ENCODE data around the gene DENND10. TPM values are rescaled to one million over a fixed set of nuclear protein-coding genes. Genes with fewer than 3 reads are reported as not detected.
"Not testable (repeated sequence)": the region's sequence is repeated elsewhere in the genome, so short reads cannot be mapped to it uniquely, and the experiment has no call there.

The DENND10 gene
- total and polyA plus RNA-seq, 4 donors: 17.9 to 37.7 (median 27.3) TPM

- Histone ChIP-seq H3K36me3 (ENCODE audit: control insufficient read depth in 4 of 4, insufficient read depth in 3 of 4, low read depth in 1 of 4, low read length in 3 of 4) (peaks cover 0 to 5% (median 3%) of the 10 kb centered on the region in 4 donors), H3K9me3 (ENCODE audit: control insufficient read depth in 4 of 4, low read length in 3 of 4) (no peaks in the 10 kb centered on the region), H3K27me3 (ENCODE audit: control insufficient read depth in 4 of 4, insufficient read depth in 4 of 4, low read length in 3 of 4) (no peaks in the 10 kb centered on the region), H3K4me1 (ENCODE audit: control insufficient read depth in 4 of 4, insufficient read depth in 4 of 4, low read length in 3 of 4) (peaks cover 0 to 15% (median 9%) of the 10 kb centered on the region in 4 donors), H3K9ac (ENCODE audit: low read depth in 1 of 2, low read length in 2 of 2) (peak overlapping the region; percentile 74 to 78), H3K4me3 (ENCODE audit: low read depth in 1 of 3, low read length in 3 of 3) (peak overlapping the region; percentile 65 to 98 (median 81)), H3K27ac (ENCODE audit: low read depth in 1 of 2, low read length in 2 of 2) (peak overlapping the region; percentile 71 to 80)
- WGBS: under 1% methylated on average over 22 of the region's 22 CpGs
- no peak for DNase-seq (ENCODE audit: low spot score)
- no peak for TF ChIP-seq FOXA2 (IDR thresholded peaks at IDR 0.05)
- no peak for TF ChIP-seq RAD21 (IDR thresholded peaks at IDR 0.05)
- TF ChIP-seq TAF1 (conservative IDR thresholded peaks at IDR 0.05): no peak
- no peak for TF ChIP-seq RXRA (IDR thresholded peaks at IDR 0.05)
- no peak for TF ChIP-seq ZBTB33 (IDR thresholded peaks at IDR 0.05)
- TF ChIP-seq FOXA1 (IDR thresholded peaks at IDR 0.05): no peak
- no peak for TF ChIP-seq CTCF (IDR thresholded peaks at IDR 0.05; ENCODE audit: low read depth, low read length, missing input control)
Measured at GRCh38 chr10:119104654-119105015, 722 bp downstream of the DENND10 start.

- peaks cover 0 to 15% (median 9%) of the 10 kb centered on the region in 4 donors for H3K4me1 ChIP-seq (ENCODE audit: control insufficient read depth in 4 of 4, insufficient read depth in 4 of 4, low read length in 3 of 4)
- H3K27me3 ChIP-seq (ENCODE audit: control insufficient read depth in 4 of 4, insufficient read depth in 4 of 4, low read length in 3 of 4): no peaks in the 10 kb centered on the region
- peaks cover 0 to 5% (median 3%) of the 10 kb centered on the region in 4 donors for H3K36me3 ChIP-seq (ENCODE audit: control insufficient read depth in 4 of 4, insufficient read depth in 3 of 4, low read depth in 1 of 4, low read length in 3 of 4)
- TF ChIP-seq ZBTB33 (IDR thresholded peaks at IDR 0.05): no peak
- no peak for TF ChIP-seq MAX (IDR thresholded peaks at IDR 0.05)
- TF ChIP-seq GABPA (IDR thresholded peaks at IDR 0.05 in 1 of 2, conservative IDR thresholded peaks at IDR 0.05 in 1 of 2): no peak
- TF ChIP-seq HNF4A (conservative IDR thresholded peaks at IDR 0.05): no peak
- TF ChIP-seq REST (IDR thresholded peaks at IDR 0.05): no peak
- TF ChIP-seq CTCF (IDR thresholded peaks at IDR 0.05; ENCODE audit: low read depth, low read length, missing input control): no peak
- no peak for TF ChIP-seq TAF1 (conservative IDR thresholded peaks at IDR 0.05)
- no peak for TF ChIP-seq JUND (IDR thresholded peaks at IDR 0.05)
- no peak for TF ChIP-seq FOXA2 (IDR thresholded peaks at IDR 0.05)
- no peak for TF ChIP-seq FOXA1 (IDR thresholded peaks at IDR 0.05)
- TF ChIP-seq YY1 (IDR thresholded peaks at IDR 0.05): no peak
- TF ChIP-seq HNF4G (IDR thresholded peaks at IDR 0.05): no peak
- TF ChIP-seq SP1 (IDR thresholded peaks at IDR 0.05): no peak
- TF ChIP-seq RXRA (IDR thresholded peaks at IDR 0.05): no peak
- peak overlapping the region in 1 of 2 donors; percentile 74 for H3K9ac ChIP-seq (ENCODE audit: low read depth in 1 of 2, low read length in 2 of 2)
- WGBS: 91% methylated on average over 12 of the region's 12 CpGs
- peak overlapping the region in 1 of 3 donors; percentile 98 for H3K4me3 ChIP-seq (ENCODE audit: low read depth in 1 of 3, low read length in 3 of 3)
- no peak for DNase-seq (ENCODE audit: low spot score)
- H3K9me3 ChIP-seq (ENCODE audit: control insufficient read depth in 4 of 4, low read length in 3 of 4): no peaks in the 10 kb centered on the region
- peak overlapping the region in 1 of 2 donors; percentile 80 for H3K27ac ChIP-seq (ENCODE audit: low read depth in 1 of 2, low read length in 2 of 2)
Measured at GRCh38 chr10:119105155-119105554, 1.2 kb downstream of the DENND10 start.

- peaks cover 0 to 15% (median 9%) of the 10 kb centered on the region in 4 donors for H3K4me1 ChIP-seq (ENCODE audit: control insufficient read depth in 4 of 4, insufficient read depth in 4 of 4, low read length in 3 of 4)
- not testable (repeated sequence) for H3K9ac ChIP-seq (ENCODE audit: low read depth in 1 of 2, low read length in 2 of 2); H3K9me3 ChIP-seq (ENCODE audit: control insufficient read depth in 4 of 4, low read length in 3 of 4); H3K27ac ChIP-seq (ENCODE audit: low read depth in 1 of 2, low read length in 2 of 2); DNase-seq (ENCODE audit: low spot score); H3K4me3 ChIP-seq (ENCODE audit: low read depth in 1 of 3, low read length in 3 of 3); H3K36me3 ChIP-seq (ENCODE audit: control insufficient read depth in 4 of 4, insufficient read depth in 3 of 4, low read depth in 1 of 4, low read length in 3 of 4); H3K27me3 ChIP-seq (ENCODE audit: control insufficient read depth in 4 of 4, insufficient read depth in 4 of 4, low read length in 3 of 4)
- WGBS: 94% methylated on average over 7 of the region's 7 CpGs
Measured at GRCh38 chr10:119105899-119106298, 2.0 kb downstream of the DENND10 start.
